GM12801 (cell line): ENCODE data around the gene SMOC1.

ENCODE experiments used
- CTCF ChIP-seq: IDR thresholded peaks from one replicate; pipeline ENCODE4 v1.5.1; 2011; ENCODE audit warnings: control low read depth; ENCODE audit not compliant: insufficient read length; ENCODE audit errors: extremely low read depth

SMOC1 gene

GRCh38 chr14:69891422-69891821, 12.2 kb downstream of the SMOC1 start:
- no peak for TF ChIP-seq CTCF

GRCh38 chr14:69895109-69895508, 15.9 kb downstream of the SMOC1 start:
- TF ChIP-seq CTCF: no peak

- TF ChIP-seq CTCF: no peak
Measured at GRCh38 chr14:69896080-69896479, 16.9 kb downstream of the SMOC1 start.

- TF ChIP-seq CTCF: no peak
Measured at GRCh38 chr14:69896972-69897371, 17.8 kb downstream of the SMOC1 start.

- no peak for TF ChIP-seq CTCF
Measured at GRCh38 chr14:69900603-69901002, 21.4 kb downstream of the SMOC1 start.

GRCh38 chr14:69901113-69901951, 22.1 kb downstream of the SMOC1 start:
- no peak for TF ChIP-seq CTCF

- TF ChIP-seq CTCF: no peak
Measured at GRCh38 chr14:69904246-69904645, 25.0 kb downstream of the SMOC1 start.

GRCh38 chr14:69906201-69906600, 27.0 kb downstream of the SMOC1 start:
- no peak for TF ChIP-seq CTCF
